ENCODE results near the gene SLCO2A1.

Gene SLCO2A1

DNA sequence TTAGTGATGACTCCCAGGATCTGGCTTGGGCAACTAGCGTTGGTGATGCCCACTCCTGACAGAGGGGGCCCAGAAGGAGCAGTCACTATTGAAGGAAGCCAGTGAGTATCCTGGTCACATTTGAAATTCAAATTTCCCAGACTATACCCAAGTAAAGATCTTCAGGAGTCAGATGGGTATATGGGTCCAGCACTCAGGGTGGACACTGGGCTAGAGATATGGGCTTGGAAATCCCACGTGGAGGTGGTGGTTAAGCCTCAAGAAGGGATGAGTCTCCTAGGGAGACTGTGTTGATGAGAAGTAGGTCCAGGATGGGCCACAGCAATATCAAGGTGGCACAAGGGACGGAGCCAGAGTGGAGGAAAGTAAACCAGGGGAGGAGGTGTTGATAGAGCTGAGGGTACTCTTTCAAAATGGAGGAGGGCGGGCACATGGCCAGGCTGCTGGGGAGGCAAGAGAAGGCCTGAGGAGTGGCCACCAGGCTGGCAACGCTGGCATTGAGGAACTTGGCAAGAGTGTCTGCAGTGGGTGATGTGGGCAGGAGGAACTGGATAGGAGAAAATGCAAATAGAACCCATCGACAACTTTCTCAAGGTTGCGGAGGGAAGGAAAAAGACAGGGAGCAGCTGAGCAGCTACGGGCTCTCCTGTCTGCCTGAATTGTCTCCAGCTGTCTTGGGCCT, 3.7 kb upstream of the SLCO2A1 start:
- DNase-seq, result no peak

DNA sequence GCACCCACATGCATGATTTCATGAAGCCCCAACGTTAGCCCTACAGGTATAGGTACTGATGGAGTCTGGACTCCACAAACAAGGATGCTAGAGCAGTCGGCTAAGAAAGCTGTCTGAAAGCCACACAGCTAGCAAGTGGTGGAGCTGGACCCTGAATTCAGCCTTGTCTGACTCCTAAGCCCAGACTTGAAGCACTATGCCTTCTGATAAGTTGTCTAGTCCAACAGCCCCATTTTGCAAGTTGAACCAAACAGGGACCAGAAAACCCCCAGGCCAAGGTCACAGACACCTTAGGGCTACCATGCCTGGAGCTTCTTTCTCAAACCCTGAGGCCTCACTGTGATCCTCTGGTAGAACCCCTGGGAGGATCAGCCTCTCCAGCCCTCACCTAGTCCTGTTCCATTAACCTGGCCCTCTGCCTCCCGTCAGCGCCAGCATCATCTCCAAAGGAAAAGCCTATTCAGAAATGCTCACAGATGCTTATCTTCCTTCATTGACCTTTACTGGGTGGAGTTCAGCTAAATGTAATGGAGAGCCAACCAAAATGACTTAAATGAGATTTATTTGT, 1.7 kb upstream of the SLCO2A1 start:
- no peak for DNase-seq

DNA sequence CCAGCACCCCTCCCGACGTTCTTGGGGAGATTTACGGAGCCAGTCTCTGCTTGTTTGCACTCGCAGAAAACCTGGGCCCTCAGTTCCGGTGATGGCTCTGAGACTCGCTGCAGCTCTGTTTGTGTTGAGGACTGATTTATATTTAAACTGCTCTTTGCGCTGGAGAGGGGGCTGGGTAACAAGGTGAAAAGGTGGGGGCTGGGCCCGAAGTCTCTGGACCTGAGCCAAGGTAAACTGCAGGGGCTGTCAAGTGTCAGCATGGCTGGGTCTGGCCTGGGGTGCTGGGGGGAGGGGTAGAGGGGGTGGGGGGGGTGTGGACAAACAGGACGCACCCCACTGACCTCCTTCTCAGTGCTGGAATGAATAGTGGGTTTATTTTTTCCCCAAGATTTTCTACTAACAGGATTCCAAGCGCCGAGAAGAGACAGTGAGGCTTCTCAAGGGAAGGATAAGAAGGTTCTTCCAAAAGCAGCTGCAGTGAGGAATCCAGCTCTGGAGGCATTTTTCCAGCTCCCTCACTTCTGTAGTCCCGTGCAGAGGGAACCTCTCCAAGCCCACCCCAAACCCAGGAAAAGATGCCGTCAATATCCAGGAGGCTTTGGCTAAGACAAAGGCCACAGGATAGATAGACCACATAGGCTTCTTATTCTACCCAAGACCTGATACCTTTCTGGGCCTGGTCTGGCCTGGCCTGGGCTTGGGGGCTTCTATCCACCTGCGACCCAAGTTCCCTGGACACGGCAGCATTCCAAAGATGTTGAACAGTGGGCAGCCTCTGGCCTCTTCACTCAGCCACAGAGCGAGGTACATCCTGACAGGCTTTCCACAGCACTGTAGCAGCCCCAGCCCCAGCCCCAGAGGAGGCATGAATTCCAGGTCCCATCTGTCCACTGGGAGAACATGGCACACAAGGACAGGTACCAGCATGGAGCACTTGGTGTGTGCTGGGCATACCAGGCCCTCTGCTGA, 938 bp upstream of the SLCO2A1 start:
- DNase-seq, result no peak

DNA sequence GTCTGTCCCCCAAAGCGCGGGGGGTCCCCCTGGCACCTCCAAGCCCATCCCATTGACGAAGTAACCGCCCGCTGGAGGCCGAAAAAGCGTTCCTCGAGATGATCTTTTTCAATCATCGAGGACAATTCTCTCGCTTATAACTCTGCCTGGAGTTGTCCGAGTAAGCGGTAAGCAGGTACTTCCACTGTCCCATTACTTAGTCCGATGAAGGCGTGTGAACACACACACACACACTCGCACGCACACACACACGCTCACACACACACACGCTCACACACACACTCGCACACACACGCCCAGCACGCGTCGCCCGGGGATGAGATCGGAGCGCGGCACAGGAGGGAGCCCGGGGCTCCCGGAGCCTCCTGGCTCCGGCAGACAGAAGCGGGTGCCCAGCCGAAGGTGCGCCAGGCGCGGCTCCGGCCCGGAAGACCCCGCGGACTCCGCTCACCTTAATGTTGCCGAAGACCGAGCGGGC, 430 bp downstream of the SLCO2A1 start:
- no peak for DNase-seq

DNA sequence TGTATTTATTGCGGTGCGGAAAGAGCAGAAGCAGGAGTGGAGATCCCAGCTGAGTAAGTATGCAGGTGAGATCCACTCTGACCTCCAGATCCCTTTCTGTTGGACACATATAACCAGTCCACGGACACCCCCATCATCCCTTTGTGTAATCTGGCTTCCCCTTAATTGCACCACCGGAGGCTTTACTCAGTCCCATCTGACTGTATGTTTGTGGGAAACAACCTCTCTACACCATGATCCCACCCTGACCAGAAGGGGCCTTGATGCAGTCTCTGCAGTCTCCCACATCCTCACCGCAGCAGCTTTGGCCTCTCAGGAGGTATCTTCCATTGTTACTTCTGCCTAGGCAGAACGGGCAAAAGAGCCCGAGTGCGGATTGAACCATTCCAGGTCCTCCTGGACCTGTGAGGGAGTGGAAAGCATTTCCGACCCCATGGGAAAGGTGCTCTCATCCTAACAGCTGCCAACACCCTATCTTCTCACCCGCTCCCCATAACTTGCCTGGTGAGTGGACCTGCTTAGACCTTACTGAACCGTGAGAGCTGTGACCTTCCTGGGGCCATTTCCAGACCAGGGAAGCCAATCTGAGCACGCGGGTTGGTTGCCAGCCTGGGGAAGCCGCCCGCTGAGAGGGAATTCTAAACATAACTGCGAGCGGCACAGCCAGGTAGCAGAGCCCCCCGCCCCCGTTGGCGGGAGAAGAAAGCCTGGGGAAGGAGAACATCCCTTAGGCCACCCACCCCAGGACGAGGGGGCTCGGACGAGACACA, 1.1 kb downstream of the SLCO2A1 start:
- no peak for DNase-seq

DNA sequence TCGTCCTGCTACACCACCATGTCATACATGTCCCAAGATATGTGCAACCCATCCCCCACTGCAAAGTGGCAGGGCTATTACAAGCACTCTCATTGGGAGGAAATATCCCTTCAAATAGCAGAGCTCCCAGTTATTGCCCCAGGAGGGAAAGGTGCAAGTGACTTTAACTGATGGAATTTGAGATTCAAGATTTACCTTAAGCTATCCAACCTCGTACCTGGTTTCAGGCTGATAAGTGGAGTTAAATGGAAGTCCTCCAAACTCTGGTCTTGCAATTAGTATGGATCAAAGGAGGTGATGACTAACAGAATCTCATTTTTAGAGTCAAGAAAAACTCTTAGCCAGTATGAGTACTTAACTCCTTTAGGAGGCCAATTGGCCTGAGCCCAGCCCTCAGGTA, 2.1 kb downstream of the SLCO2A1 start:
- DNase-seq, result no peak

DNA sequence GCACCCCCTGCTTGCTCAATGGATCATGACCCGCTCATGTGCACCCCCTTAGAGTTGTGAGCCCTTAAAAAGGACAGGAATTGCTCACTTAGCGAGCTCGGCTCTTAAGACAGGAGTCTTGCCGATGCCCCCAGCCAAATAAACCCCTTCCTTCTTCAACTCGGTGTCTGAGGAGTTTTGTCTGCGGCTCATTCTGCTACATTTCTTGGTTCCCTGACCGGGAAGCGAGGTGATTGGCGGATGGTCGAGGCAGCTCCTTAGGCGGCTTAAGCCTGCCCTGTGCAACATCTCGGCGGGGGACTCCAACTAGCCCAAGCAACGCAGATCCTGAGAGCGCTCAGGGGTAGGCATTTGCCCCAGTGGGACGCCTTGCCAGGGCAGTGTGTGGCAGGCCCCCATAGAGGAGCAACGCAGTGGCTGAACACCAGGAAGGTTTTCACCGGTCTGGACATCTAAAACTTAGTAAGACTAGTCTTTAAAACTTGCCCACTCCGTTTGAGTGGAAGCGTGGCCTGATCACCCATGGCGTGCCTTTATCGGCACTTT, 9.5 kb downstream of the SLCO2A1 start:
- no peak for DNase-seq

DNA sequence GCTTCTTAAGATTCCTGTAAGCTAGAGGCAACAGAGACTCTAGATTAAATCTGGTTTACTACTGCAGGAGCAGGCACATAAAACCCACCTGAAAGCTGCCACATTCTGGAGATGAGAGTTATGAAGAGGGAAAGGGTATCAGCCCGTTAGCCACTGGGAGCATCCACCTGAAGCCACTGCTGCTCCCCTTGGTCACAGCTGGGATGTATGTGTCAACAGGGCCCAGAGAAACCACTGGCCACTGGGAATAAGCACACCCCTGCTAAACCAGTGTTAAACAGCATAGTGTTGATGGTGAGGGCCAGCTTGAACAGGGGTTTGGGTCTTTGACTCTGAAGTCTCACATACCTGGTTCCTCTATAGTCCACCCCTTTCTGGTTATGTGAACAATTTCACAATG, 10.9 kb downstream of the SLCO2A1 start:
- no peak for DNase-seq

DNA sequence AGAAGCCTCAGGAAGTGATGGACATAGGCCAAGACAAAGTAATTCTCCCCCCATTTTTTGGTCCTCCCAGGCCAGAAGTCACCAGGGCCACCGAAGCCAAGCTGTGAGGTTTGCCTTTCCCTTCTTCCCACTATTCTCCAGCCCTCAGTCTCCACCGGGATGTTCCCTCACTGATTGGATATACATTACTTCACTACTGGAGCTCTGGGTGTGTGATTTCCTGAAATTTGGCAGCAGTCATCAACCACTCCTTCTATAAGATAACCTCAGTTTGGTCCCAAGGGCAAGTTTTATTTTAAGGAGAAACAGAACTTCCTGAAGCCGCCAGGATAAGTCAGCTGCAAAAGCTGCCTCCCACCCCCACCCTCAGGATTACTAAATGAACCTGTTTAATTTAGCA, 11.3 kb downstream of the SLCO2A1 start:
- no peak for DNase-seq

DNA sequence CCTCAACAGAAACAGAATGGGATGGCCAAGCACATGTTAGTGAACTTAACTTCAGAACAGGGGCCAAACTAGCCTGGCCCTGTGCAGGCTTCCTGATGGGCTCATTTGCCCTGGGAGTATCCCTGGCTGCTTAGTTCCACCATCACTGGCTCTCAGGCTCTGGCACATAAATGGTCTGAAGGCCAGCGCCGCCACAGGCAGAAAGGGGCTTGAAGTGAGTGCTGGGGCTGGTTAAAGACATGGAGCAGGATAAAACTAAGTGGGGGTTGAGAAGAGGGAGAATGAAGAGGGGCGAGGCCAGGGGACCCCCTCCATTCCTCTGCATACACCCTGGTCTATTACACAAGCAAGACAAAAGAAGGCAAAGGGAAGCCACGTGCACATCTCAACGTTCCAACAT, 12.2 kb downstream of the SLCO2A1 start:
- no peak for DNase-seq

DNA sequence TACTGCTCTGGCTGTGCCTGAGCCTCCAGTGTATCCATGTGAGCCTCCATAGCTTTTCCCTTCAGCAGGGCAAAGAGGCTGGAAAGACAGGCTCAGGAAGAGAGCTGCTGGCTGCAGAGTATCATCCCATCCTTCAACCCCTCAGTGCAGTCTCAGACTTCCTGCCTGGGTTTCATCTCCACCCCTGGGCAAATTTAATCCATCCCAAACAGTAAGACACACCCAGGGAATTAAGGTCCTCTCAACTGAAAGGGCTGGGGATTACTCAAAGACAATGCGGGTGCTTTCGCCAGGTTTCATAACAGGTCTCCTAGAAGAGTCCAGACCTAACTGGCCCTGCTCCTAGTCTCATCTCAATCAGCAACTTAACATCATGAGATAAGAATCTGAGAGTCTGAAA, 15.5 kb downstream of the SLCO2A1 start:
- no peak for DNase-seq

DNA sequence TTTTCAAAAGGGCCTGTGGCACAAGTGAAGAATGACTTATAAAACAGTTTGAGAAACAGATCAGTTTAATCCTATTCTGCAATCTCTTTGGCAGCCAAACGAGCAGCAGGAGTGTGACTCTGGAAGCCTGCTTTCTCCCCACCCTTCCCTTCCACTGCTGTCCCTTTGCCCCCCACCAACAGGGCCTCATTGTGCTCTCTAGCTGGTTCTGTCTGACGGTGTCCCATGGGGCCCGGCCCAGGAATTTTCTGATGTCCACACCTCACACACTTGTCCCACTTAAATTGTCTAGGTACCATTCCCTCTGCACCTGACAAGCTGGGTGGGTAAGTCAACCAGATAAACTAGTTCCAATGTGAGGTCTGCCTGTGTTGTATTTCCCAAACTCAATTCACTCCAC, 16.4 kb downstream of the SLCO2A1 start:
- no peak for DNase-seq

DNA sequence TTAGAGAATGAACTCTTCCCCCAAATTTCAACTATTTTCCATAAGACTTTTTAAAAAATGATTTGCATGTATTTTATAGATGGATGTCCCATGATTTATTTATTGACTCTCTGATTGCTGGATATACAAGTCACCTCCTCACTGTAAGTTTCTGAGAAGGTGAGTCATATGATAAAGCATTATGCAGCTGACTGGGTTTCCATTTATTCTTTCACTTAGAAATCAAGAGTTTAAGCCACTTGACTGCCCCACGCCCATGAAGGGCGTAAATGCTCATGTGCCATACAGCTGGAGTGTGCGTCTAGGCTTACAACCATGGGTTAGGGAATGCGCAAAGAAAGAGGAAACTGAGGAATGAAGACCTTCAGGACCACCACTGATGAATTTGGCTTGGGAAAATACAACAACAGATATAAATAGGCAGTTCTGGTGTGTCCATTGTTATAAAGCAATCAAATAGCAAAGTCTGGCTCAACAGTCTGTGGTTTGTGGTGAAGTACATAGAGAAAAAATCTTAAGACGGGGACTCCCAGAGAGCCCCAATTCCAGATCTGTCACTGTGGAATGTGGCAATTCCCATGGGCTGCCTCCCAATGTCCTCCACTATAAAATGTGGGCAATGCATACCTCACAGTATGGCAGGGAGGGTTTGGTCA, 20.3 kb downstream of the SLCO2A1 start:
- DNase-seq, result no peak

DNA sequence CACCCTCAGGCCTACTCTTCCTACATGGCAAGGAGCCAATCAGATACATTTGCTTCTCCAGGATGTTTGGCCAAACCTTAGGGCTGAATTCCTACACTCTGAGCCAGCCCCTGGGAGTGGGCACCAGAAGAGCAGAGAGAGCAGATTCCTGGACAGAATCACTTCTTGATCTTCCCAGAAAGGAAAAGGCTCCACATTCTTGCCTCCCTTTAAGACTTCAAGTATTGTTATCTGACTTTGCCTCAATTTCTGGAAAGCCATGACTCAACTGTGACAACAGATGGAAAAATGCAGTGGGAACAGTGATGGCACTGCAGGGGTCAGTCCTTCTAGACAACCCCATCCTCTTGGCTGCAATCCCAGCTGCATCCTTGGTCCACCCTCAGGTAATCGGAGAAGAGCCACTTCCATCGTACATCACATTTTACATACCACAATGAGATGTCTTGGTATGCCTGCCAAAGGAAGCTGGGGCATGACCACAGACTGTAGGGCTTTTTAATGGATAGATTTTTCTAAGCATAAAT, 21.0 kb downstream of the SLCO2A1 start:
- no peak for DNase-seq

DNA sequence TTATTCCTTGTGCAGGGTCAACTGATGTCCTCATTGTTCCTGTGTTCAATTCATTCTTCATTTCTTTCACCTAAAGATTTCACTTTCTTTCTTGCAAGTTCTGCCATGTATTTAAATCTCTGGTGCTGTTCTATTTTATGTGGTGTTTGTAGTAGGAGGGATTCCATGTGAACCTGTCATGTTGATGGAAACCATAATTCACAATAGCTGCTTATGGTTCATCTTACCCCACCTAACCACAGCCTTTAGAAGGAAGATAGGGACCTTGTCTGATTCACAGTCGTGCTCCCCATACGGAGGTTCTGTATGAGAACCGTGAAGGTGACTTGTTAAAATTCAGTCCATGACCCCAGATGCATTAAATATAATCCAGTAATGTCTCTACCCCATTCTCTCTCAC, 21.9 kb downstream of the SLCO2A1 start:
- no peak for DNase-seq

DNA sequence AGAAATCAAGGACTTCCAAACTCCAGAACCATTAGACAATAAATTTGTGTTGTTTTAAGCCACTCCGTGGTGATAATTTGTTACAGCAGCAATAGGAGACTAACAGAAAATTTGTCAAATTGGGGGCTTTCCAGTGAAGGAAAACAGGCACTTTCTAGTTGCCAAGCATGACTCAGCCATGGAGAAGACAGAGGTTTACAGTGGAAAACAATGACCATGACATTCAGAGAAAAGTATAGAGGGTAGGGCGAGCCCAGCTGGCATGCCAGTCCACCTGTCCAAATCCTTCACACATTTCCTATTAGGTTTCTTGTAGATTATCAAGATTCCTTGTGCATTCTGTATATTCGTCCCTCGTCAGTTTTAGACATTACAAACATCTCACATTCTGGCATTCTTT, 24.9 kb downstream of the SLCO2A1 start:
- DNase-seq, result no peak

DNA sequence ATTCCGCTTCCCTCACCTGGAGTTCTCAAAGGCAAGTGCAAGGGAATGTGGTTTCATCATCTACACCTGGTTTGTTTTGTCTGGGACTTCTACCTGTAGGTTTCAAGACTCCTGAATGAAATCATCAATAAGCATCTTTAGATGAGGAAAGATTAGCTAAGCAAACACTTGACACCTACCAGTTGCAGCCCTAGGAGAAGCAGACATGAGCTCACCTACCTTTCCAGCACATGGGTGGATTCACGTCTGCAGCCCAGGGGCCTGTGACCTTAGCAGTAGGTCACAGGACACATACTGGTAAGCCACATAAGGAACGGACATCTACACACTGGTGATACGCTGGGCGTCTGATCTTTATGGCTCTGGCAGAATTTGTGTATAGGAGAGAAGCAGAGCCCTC, 26.7 kb downstream of the SLCO2A1 start:
- DNase-seq, result no peak

DNA sequence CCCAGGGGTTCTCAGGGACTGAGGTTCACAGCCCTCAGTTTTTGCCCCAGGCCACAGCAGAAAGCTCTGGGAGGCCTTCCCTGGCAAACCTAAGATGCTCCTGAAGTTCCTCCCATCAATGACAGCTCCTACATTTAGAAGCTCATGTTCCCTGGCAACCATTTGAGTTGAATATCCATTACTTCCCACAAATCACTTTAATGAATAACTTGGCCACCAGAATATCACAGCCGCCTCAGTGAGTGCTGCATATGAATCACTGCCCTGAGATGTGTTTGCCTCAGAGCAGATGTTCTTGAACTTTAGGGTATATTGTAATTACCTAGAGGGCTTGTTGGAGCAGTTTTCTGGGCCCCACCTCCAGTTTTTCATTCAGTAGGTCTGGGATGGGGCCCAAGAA, 27.4 kb downstream of the SLCO2A1 start:
- DNase-seq, result no peak

DNA sequence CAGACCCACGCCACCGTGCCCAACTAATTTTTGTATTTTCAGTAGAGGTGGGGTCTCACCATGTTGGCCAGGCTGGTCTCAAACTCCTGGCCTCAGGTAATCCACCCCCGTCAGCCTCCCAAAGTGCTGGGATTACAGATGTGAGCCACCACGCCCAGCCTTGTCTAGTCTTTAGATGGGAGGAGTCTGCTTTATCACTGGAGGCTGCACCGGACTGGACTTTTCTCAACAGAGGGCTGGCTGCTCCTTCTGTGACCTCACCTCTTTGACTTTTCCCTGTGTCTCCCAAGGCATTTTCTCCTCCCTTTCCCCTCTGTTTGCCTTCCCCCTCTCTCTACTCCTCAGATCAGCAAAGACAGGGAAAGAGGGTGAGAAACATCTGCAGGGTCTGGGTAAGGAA, 28.5 kb downstream of the SLCO2A1 start:
- no peak for DNase-seq

DNA sequence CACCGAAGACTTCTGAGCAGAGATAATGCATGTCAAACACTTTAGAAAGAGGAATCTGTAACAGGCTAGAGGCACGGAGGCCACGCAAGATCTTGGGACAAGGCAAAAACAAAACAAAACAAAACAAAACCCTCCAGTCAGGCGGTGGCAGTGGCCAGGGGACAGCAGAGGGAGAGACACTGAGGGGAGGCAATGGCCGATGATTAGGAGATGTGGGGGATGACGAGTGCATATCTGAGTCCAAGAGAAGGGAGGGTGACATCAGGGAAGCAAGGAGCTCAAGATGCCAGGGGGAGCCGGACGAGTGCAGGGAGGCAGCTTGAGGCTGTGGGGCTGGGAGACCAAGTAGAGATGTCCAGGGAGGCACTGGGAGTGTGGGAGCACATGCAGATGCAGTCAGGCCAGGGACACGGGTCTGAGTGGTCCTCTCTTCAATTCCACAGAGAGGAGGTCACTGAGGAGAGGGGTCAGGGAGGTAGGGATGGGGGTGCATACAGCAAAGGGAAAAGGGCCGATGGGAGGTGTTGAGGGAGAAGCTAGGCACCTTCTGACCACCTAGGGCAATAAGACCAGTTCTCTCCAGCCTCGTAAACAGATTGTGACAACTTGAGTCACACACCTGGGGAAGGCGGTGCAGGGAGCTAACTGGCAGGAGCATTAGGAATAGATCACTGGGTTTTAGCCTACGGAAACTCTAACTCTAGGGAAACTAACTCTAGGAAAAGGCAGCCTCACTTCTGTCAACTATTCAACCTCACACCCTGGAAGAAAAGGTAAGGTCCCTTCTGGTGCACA, 29.6 kb downstream of the SLCO2A1 start:
- DNase-seq, result no peak

DNA sequence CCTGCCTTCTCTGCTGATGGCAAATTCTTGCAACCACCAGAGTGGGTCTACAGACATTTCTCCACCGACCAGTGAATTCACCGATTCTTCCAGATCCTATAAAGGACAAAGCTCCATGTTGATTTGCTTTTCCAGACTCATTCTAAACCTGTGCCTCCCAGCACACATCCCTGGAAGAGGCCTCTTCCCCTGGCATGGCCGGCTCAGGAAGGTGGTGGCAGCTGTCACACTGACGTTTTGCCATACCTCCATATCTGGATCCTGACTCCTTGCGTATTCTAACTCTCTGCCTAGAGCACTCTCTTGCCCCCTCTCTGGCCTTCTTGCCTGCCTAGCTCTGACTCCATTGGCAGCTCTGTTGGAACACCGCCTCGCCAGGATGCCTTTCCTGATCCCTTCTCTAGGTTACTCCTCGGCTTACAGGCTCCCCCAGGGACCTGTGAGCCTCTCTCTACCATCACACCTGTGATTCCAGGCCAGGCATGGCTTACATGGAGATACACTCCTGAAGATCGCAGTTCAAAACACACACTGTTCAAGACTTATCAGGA, 31.0 kb downstream of the SLCO2A1 start:
- DNase-seq, result no peak
